Erythroblast (primary cell): ENCODE results near the gene CCIN.

Experiments
- GATA1 ChIP-seq: IDR thresholded peaks from 2 replicates; pipeline ENCODE4 v1.6.1; 2011; ENCODE audit warnings: low read depth, mild to moderate bottlenecking, control low read depth, low read length, moderate library complexity
- POLR2A ChIP-seq: IDR thresholded peaks from 2 replicates; pipeline ENCODE4 v1.6.1; 2011; ENCODE audit warnings: mild to moderate bottlenecking, low read length

- TF ChIP-seq POLR2A (no peak), GATA1 (no peak)
These were observed 45.7 kb upstream of the CCIN start for GRCh38 chr9:36123515-36123914.
